HepG2 (cell line): ENCODE results near the gene CYSLTR2. TPM values are rescaled to one million over a fixed set of nuclear protein-coding genes. Genes with fewer than 3 reads are reported as not detected.

Source experiments
- ATAC-seq: fragments of 200-7000 bp; cut with Tn5 transposase; 3 replicates; pipeline ENCODE4 v1.9.1; 2020; ENCODE audit warnings: mild to moderate bottlenecking, moderate library complexity
- BruUV-seq: library from RNA; stranded (reverse); fragments of 400-500 nt; replicated peaks from 2 replicates; lab custom pipeline; 2021; lab: Mats Ljungman, UMichigan
- CTCF ChIA-PET: fragments of 300-600 bp; formaldehyde crosslinking; extraction: SDS; loops from one replicate; lab custom pipeline; 2021; ENCODE audit warnings: low total read pairs, inconsistent platforms, low intra/inter-chr PET ratio; lab: Yijun Ruan, JAX
- POLR2A ChIA-PET: fragments of 350-600 bp; sonication (Branson Sonifier 250); formaldehyde crosslinking; loops from one replicate; lab custom pipeline; 2020; ENCODE audit warnings: antibody characterized with exemption, inconsistent platforms; lab: Yijun Ruan, JAX
- DNase-seq: peaks from one replicate; pipeline ENCODE4 v3.0.0-alpha.2; 2015; ENCODE audit warnings: low spot score
- FAIRE-seq: peaks from 3 replicates; lab custom pipeline; 2011; peaks lifted over from hg19 to GRCh38; lab: Jason Lieb, UNC
- H2AFZ ChIP-seq: one replicate; pipeline ENCODE4 v1.6.1; 2011; ENCODE audit warnings: low read length, inconsistent platforms
- H3K27ac ChIP-seq: fragments of 300-600 bp; 3 replicates; pipeline ENCODE4 v1.8.0; 2011; ENCODE audit warnings: mixed run types, mild to moderate bottlenecking, mixed read lengths, low read length, inconsistent platforms; ENCODE audit not compliant: insufficient read depth; ENCODE audit errors: extremely low read length
- H3K27me3 ChIP-seq, 2 experiments: fragments of 200-600 bp in 1 of 2; 2 replicates in 1 of 2; 3 replicates in 1 of 2; pipeline versions ENCODE4 v1.6.0 to v1.8.0; 2011; ENCODE audit warnings: low read length in 2 of 2, mild to moderate bottlenecking in 2 of 2, moderate library complexity in 2 of 2, inconsistent platforms in 1 of 2; ENCODE audit not compliant: insufficient read depth in 2 of 2, control insufficient read depth in 1 of 2
- H3K36me3 ChIP-seq, 2 experiments: fragments of 200-600 bp in 1 of 2; replicated peaks in 1 of 2; 2 replicates in 1 of 2; 3 replicates in 1 of 2; pipeline versions ENCODE4 v1.5.1 to v1.8.0; 2011; ENCODE audit warnings: low read length in 2 of 2, inconsistent platforms in 1 of 2; ENCODE audit not compliant: insufficient read depth in 2 of 2, control insufficient read depth in 1 of 2
- H3K4me1 ChIP-seq: 2 replicates; pipeline ENCODE4 v1.5.1; 2012; ENCODE audit warnings: low read length, inconsistent platforms; ENCODE audit not compliant: insufficient read depth
- H3K4me2 ChIP-seq: 2 replicates; pipeline ENCODE4 v1.6.0; 2011; ENCODE audit warnings: low read depth, low read length, inconsistent platforms
- H3K4me3 ChIP-seq, 3 experiments: fragments of 200-600 bp in 1 of 3; sonication (generic), shearing (Covaris generic) in 1 of 3; replicated peaks in 1 of 3; 2 replicates each; pipeline ENCODE4 v1.5.1; 2011 to 2016; ENCODE audit warnings: low read length in 3 of 3, inconsistent platforms in 2 of 3, low read depth in 2 of 3, mild to moderate bottlenecking in 2 of 3, control low read depth in 1 of 3, mixed read lengths in 1 of 3; ENCODE audit not compliant: insufficient read depth in 1 of 3
- H3K79me2 ChIP-seq: one replicate; pipeline ENCODE4 v1.6.1; 2011; ENCODE audit warnings: low read length, inconsistent platforms; ENCODE audit not compliant: insufficient read depth
- H3K9ac ChIP-seq: 2 replicates; pipeline ENCODE4 v1.6.0; 2011; ENCODE audit warnings: mild to moderate bottlenecking, low read depth, low read length, inconsistent platforms; ENCODE audit not compliant: insufficient read depth
- H3K9me3 ChIP-seq: 2 replicates; pipeline ENCODE4 v1.5.1; 2012; ENCODE audit warnings: mild to moderate bottlenecking, low read length
- H4K20me1 ChIP-seq: 2 replicates; pipeline ENCODE4 v1.6.0; 2011; ENCODE audit warnings: inconsistent platforms, mild to moderate bottlenecking, low read length, moderate library complexity; ENCODE audit not compliant: insufficient read depth
- BRCA1 ChIP-seq: sonication (generic); formaldehyde crosslinking; IDR thresholded peaks from 2 replicates; pipeline ENCODE4 v1.4.0; 2020; ENCODE audit warnings: missing genetic modification reagents
- CAMTA2 ChIP-seq: sonication (generic); formaldehyde crosslinking; IDR thresholded peaks from 2 replicates; pipeline ENCODE4 v1.4.0; 2020; ENCODE audit warnings: mild to moderate bottlenecking, missing genetic modification reagents, borderline replicate concordance
- GATA4 ChIP-seq: sonication (generic); IDR thresholded peaks from 2 replicates; pipeline ENCODE4 v1.6.1; 2016; ENCODE audit warnings: antibody characterized with exemption, low read depth, borderline replicate concordance
- KMT2B ChIP-seq: IDR thresholded peaks from 2 replicates; pipeline ENCODE4 v1.6.1; 2016; ENCODE audit warnings: missing genetic modification reagents, missing compliant biosample characterization
- POGZ ChIP-seq: sonication (generic); formaldehyde crosslinking; IDR thresholded peaks from 2 replicates; pipeline ENCODE4 v1.4.0; 2020; ENCODE audit warnings: mild to moderate bottlenecking, missing genetic modification reagents
- SP5 ChIP-seq: IDR thresholded peaks from 2 replicates; pipeline ENCODE4 v1.6.1; 2016; ENCODE audit warnings: low read depth, borderline replicate concordance
- ZBTB3 ChIP-seq: sonication (generic); formaldehyde crosslinking; IDR thresholded peaks from 2 replicates; pipeline ENCODE4 v1.4.0; 2020; ENCODE audit warnings: low read depth, mild to moderate bottlenecking, moderate library complexity, missing genetic modification reagents, borderline replicate concordance
- ZKSCAN1 ChIP-seq: fragments of 150-350 bp; IDR thresholded peaks from 2 replicates; pipeline ENCODE4 v1.6.1; 2014; ENCODE audit warnings: low read length
- WGBS: methylation state at CpG from one replicate; pipeline ENCODE4 v1.1.6; 2017; ENCODE audit warnings: low lambda C conversion rate; 5-methylcytosine and 5-hydroxymethylcytosine counted together
- in situ Hi-C: cut with HindIII; loops from 2 replicates; pipeline ENCODE4 v1.10.0; 2017; ENCODE audit warnings: low pct_unique_long_range_greater_than_20kb; ENCODE audit not compliant: extremely low pct_ligation_motif_present
- intact Hi-C: fragments of 100-400 bp; cut with micrococcal nuclease; formaldehyde crosslinking; loops from one replicate; pipeline ENCODE4 v1.10.0; 2022; ENCODE audit not compliant: unreplicated experiment
- polyA plus RNA-seq, 8 experiments: library from polyadenylated mRNA; depleted of rRNA in 3 of 8; stranded (reverse) in 7 of 8; unstranded in 1 of 8; fragments of >200 nt; fragmentation: Illumina TruSeq in 4 of 8; extraction: Trizol in 4 of 8; gene quantifications; 2 replicates each; pipeline versions ENCODE4 v1.2.1 to v1.2.3, GENCODE V29; 2011 to 2016; ENCODE audit warnings: low read depth in 4 of 8, missing spikeins in 1 of 8, mixed read lengths in 1 of 8; ENCODE audit not compliant: insufficient read depth in 1 of 8
- total RNA-seq, 5 experiments: library from RNA; depleted of rRNA; stranded (reverse); fragments of >200 nt; fragmentation: Illumina TruSeq; extraction: Trizol; gene quantifications; 2 replicates each; pipeline ENCODE4 v1.2.3, GENCODE V29; 2016; ENCODE audit warnings: low read depth in 1 of 5
- TF ChIP-seq, protein P1 (sequence below): sonication (generic); formaldehyde crosslinking; IDR thresholded peaks from 2 replicates; pipeline ENCODE4 v1.4.0; 2020; ENCODE audit warnings: missing genetic modification reagents
- TF ChIP-seq, protein P2 (sequence below): sonication (generic); formaldehyde crosslinking; IDR thresholded peaks from 2 replicates; pipeline ENCODE4 v1.4.0; 2020; ENCODE audit warnings: mild to moderate bottlenecking, missing genetic modification reagents
- TF ChIP-seq, protein P3 (sequence below): IDR thresholded peaks from 2 replicates; pipeline ENCODE4 v1.6.1; 2018; ENCODE audit warnings: missing genetic modification reagents
- TF ChIP-seq, protein P4 (sequence below): sonication (generic); formaldehyde crosslinking; IDR thresholded peaks from 2 replicates; pipeline ENCODE4 v1.4.0; 2020; ENCODE audit warnings: mild to moderate bottlenecking, missing genetic modification reagents, borderline replicate concordance
- TF ChIP-seq, protein P5 (sequence below): sonication (generic); formaldehyde crosslinking; IDR thresholded peaks from 2 replicates; pipeline ENCODE4 v1.4.0; 2020; ENCODE audit warnings: missing genetic modification reagents, low read depth, mild to moderate bottlenecking, borderline replicate concordance

Gene CYSLTR2
- total and polyA plus RNA-seq, 2 of the 13 experiments (the other 11 are each of a cell fraction or from before 2014, with no cell fraction given) = not detected

DNA sequence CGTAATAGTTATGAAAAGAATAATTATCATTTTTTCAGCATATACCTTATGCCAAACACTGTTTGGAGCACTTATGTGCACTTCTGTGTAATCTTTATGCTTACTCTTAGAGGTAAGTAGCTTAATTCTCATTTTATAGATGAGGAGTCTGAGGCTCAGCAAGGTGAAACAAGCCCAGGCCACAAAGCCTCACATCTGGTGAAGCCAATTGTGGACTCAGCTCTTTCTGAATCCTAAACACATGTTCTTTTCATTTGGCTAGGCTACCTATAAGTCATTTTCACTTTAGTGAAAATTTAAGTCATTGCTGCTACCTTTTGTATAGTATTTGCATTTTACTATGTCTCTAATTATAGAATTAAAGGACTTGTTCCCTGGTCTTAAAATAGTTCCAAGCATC lies 84.0 kb downstream of the CYSLTR2 start:
- Histone ChIP-seq H3K9ac (no peak overlapping the region), H3K36me3 (no peaks in the 10 kb centered on the region), H3K9me3 (no peaks in the 10 kb centered on the region), H2AFZ (no peak overlapping the region), H3K27me3 (peaks cover 0 to 5% of the 10 kb centered on the region in 2 experiments; a peak in 1 of 5 replicates), H3K4me1 (no peaks in the 10 kb centered on the region), H3K4me3 (no peak overlapping the region), H3K79me2 (no peaks in the 10 kb centered on the region), H4K20me1 (no peaks in the 10 kb centered on the region), H3K4me2 (no peak overlapping the region), H3K27ac (no peak overlapping the region)
- in situ Hi-C loops = no loop called here
- CTCF ChIA-PET = no interaction called here
- POLR2A ChIA-PET = no interaction called here
- FAIRE-seq = no peak
- no peak for DNase-seq
- no TSS peak for BruUV-seq
- TF ChIP-seq ZKSCAN1 = no peak
- no peak for TF ChIP-seq ZBTB3 (CRISPR knock-in tag)
- TF ChIP-seq, protein P1, sequence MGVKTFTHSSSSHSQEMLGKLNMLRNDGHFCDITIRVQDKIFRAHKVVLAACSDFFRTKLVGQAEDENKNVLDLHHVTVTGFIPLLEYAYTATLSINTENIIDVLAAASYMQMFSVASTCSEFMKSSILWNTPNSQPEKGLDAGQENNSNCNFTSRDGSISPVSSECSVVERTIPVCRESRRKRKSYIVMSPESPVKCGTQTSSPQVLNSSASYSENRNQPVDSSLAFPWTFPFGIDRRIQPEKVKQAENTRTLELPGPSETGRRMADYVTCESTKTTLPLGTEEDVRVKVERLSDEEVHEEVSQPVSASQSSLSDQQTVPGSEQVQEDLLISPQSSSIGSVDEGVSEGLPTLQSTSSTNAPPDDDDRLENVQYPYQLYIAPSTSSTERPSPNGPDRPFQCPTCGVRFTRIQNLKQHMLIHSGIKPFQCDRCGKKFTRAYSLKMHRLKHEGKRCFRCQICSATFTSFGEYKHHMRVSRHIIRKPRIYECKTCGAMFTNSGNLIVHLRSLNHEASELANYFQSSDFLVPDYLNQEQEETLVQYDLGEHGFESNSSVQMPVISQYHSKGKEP (CRISPR knock-in tag) = no peak
- no peak for TF ChIP-seq CAMTA2 (CRISPR knock-in tag)
- no peak for TF ChIP-seq BRCA1
- TF ChIP-seq GATA4 = no peak
- TF ChIP-seq, protein P2, sequence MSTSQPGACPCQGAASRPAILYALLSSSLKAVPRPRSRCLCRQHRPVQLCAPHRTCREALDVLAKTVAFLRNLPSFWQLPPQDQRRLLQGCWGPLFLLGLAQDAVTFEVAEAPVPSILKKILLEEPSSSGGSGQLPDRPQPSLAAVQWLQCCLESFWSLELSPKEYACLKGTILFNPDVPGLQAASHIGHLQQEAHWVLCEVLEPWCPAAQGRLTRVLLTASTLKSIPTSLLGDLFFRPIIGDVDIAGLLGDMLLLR (CRISPR knock-in tag) = no peak
- TF ChIP-seq SP5 (CRISPR knock-in tag) = no peak
- TF ChIP-seq, protein P3, sequence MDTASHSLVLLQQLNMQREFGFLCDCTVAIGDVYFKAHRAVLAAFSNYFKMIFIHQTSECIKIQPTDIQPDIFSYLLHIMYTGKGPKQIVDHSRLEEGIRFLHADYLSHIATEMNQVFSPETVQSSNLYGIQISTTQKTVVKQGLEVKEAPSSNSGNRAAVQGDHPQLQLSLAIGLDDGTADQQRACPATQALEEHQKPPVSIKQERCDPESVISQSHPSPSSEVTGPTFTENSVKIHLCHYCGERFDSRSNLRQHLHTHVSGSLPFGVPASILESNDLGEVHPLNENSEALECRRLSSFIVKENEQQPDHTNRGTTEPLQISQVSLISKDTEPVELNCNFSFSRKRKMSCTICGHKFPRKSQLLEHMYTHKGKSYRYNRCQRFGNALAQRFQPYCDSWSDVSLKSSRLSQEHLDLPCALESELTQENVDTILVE = no peak
- no peak for TF ChIP-seq POGZ
- TF ChIP-seq KMT2B (CRISPR knock-in tag) = no peak
- TF ChIP-seq, protein P4, sequence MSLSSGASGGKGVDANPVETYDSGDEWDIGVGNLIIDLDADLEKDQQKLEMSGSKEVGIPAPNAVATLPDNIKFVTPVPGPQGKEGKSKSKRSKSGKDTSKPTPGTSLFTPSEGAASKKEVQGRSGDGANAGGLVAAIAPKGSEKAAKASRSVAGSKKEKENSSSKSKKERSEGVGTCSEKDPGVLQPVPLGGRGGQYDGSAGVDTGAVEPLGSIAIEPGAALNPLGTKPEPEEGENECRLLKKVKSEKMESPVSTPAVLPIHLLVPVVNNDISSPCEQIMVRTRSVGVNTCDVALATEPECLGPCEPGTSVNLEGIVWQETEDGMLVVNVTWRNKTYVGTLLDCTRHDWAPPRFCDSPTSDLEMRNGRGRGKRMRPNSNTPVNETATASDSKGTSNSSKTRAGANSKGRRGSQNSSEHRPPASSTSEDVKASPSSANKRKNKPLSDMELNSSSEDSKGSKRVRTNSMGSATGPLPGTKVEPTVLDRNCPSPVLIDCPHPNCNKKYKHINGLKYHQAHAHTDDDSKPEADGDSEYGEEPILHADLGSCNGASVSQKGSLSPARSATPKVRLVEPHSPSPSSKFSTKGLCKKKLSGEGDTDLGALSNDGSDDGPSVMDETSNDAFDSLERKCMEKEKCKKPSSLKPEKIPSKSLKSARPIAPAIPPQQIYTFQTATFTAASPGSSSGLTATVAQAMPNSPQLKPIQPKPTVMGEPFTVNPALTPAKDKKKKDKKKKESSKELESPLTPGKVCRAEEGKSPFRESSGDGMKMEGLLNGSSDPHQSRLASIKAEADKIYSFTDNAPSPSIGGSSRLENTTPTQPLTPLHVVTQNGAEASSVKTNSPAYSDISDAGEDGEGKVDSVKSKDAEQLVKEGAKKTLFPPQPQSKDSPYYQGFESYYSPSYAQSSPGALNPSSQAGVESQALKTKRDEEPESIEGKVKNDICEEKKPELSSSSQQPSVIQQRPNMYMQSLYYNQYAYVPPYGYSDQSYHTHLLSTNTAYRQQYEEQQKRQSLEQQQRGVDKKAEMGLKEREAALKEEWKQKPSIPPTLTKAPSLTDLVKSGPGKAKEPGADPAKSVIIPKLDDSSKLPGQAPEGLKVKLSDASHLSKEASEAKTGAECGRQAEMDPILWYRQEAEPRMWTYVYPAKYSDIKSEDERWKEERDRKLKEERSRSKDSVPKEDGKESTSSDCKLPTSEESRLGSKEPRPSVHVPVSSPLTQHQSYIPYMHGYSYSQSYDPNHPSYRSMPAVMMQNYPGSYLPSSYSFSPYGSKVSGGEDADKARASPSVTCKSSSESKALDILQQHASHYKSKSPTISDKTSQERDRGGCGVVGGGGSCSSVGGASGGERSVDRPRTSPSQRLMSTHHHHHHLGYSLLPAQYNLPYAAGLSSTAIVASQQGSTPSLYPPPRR (CRISPR knock-in tag) = no peak
- TF ChIP-seq, protein P5, sequence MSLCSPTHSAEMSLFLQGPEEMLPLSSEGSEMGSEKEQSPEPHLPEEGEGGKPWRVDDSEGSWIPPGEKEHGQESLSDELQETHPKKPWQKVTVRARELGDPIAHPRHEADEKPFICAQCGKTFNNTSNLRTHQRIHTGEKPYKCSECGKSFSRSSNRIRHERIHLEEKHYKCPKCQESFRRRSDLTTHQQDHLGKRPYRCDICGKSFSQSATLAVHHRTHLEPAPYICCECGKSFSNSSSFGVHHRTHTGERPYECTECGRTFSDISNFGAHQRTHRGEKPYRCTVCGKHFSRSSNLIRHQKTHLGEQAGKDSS = no peak
- ATAC-seq = no peak
- 4% methylated on average over 1 of the region's 1 CpG for WGBS
- intact Hi-C loops = no loop called here
